Measurements from ENCODE around the gene STK31.

GRCh38 chr7:23689165-23689564, 20.9 kb upstream of the STK31 start:
- TF ChIP-seq CTCF (IDR thresholded peaks at IDR 0.05 in 4 of 5, conservative IDR thresholded peaks at IDR 0.05 in 1 of 5) (no peak), POLR2A (IDR thresholded peaks at IDR 0.05) (no peak)

Measured in gastrocnemius medialis (tissue), 4 donors.